Left kidney (tissue), 8 donors: Measurements from ENCODE around the gene KIAA0319L. TPM values are rescaled to one million over a fixed set of nuclear protein-coding genes. Genes with fewer than 3 reads are reported as not detected.
"Not testable (repeated sequence)": the region's sequence is repeated elsewhere in the genome, so short reads cannot be mapped to it uniquely, and the experiment has no call there.

ENCODE experiments used
- DNase-seq: peaks from one replicate; pipeline ENCODE4 v3.0.0-alpha.2; 2013
- long read RNA-seq, 8 donors: transcript quantifications; one replicate each; lab custom pipeline, GENCODE V29; 2026
- polyA plus RNA-seq: library from polyadenylated mRNA; unstranded; fragments of 120-200 nt; gene quantifications from one replicate; pipeline ENCODE4 v1.2.1, GENCODE V29; 2013; ENCODE audit not compliant: insufficient read length

Gene KIAA0319L
- polyA plus RNA-seq = 95.7 TPM
- long read RNA-seq, donor 1, full-length matches to known transcripts = 3 of 8 reads
- long read RNA-seq, donor 1, partial matches to known transcripts = 5 of 8 reads
- long read RNA-seq, donor 1, other reads (novel, unspliced or antisense) = 0 of 8 reads
- long read RNA-seq, donor 2, full-length matches to known transcripts = 4 of 4 reads
- long read RNA-seq, donor 2, partial matches to known transcripts = 0 of 4 reads
- long read RNA-seq, donor 2, other reads (novel, unspliced or antisense) = 0 of 4 reads
- long read RNA-seq, donor 3, full-length matches to known transcripts = 3 of 3 reads
- long read RNA-seq, donor 3, partial matches to known transcripts = 0 of 3 reads
- long read RNA-seq, donor 3, other reads (novel, unspliced or antisense) = 0 of 3 reads
- long read RNA-seq, donor 4 = 0 reads
- long read RNA-seq, donor 5, full-length matches to known transcripts = 7 of 7 reads
- long read RNA-seq, donor 5, partial matches to known transcripts = 0 of 7 reads
- long read RNA-seq, donor 5, other reads (novel, unspliced or antisense) = 0 of 7 reads
- long read RNA-seq, donor 6, transcript KIAA0319L-208 (4 exons, 889 nt) = major isoform, 5 of 6 reads
- long read RNA-seq, donor 6, partial matches to known transcripts = 0 of 6 reads
- long read RNA-seq, donor 6, other reads (novel, unspliced or antisense) = 0 of 6 reads
- long read RNA-seq, donor 7, full-length matches to known transcripts = 5 of 10 reads
- long read RNA-seq, donor 7, partial matches to known transcripts = 5 of 10 reads
- long read RNA-seq, donor 7, other reads (novel, unspliced or antisense) = 0 of 10 reads
- long read RNA-seq, donor 8, full-length matches to known transcripts = 1 of 1 reads
- long read RNA-seq, donor 8, partial matches to known transcripts = 0 of 1 reads
- long read RNA-seq, donor 8, other reads (novel, unspliced or antisense) = 0 of 1 reads

DNA sequence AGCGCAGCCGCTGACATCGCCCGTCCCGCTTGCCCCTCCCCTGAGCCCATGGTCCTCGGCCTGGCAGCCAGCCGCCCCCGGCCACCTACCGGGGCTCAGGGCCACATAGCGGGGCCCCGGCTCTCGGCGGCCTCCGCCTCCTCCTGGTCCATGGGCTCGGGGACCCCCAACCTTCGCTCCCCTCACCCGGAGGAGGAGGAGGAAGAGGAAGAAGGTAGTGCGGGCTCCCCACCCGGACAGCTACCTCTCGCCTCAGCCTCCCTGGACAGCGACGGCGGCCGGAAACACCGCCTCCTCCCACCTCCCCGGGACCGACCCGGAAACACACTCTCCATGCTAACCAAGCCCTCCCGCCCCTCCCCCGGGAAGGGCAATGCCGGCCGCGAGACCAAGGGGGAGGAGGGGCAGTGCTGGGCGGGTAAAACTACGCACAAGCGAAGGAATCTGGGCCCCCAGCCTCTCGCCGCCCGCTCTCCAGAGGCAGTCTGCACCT is at the start of gene KIAA0319L:
Gene KIAA0319L, minus strand, starts transcription at position 286 of the 493 bp plus-strand sequence. CDS start 2,912 bp downstream, outside the sequence.
- DNase-seq = no peak

DNA sequence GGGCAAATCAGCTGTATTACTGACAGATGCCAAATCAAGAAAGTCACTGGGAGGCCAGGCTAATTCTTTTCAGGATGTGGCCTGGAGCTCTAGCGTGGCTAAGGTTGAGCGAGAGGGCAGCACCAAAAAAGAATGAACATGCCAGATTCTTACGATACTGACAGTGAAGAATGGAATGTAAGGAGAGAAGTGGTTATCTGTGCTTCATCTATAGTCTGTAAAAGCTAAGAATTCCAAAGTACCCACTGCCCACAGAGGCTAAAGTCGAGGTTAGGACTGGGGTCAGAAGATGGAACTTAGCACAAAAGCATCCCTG is 48.6 kb upstream of the KIAA0319L start:
- no peak for DNase-seq

DNA sequence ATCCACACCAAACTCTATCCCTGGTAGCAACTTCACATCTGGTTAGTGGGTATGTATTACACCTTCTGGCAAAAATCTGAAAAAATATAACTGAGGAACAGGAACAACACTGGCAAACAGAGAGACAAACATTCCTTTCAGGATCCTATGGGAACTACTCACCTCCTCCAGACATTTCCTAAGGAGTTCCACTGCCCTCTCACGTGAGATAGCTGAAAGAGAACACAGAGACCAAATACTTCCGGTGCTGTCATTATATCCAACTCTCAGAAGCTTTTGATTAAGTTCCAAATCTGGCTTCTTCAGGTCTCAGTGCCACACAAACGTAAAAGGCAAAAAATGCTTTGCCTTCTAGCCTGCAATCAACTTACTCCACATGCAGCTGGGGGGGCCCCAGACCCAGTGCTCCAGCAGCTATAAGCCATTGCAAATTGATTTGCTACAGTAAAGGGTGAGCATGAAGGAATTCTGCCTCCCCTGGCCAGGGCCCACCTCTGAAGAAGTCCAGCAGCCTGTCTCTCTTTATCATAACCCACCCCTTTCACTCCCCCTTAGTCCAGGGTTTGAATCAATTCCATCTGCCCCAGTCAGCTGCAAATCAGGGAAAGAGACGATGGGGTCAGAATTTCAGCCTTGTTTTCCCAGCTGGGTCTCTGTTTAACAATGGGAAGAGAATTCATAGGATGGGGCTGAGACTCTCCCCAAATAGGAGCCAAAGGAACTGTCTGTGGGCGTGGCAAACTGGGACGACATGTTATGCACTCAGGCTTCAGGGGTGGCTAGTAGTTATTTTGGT is 48.1 kb upstream of the KIAA0319L start:
- DNase-seq = no peak

DNA sequence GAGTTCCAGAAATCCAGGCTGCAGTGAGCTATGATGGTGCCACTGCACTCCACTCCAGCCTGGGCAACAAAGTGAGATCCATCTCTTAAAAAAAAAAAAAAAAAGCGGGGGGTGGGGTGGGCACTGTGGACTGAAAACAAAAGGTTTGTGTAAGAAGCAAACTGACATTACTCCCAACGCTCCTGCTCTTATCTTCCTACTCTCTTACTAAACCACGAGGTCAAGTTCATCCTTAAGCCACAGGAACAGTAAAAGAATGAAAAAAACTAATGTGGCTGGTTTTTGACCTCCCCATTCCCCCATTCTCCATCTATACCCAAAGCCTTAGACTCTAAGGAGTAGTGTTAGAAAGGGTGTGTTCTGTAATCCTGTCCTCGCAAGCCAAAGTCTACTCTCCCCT is 46.7 kb upstream of the KIAA0319L start:
- no peak for DNase-seq

DNA sequence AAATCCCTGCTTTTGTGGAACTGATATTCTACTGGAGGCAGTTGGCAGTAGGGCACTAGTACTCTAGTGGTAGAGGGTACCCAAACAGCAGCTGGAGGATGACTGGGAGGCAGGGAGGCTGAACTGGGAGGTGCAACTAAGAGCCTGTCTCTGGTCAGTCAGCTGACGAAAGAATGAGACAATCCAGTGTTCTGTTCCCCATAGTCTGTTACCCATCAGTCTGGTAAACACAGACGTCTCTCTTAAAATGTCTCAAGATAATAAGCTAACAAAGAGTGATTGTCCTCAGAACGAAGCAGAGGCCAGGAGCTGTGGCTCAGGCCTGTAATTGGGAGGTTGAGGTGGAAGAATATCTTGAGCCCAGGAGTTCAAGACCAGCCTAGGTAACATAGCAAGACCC is 46.3 kb upstream of the KIAA0319L start:
- DNase-seq = no peak

DNA sequence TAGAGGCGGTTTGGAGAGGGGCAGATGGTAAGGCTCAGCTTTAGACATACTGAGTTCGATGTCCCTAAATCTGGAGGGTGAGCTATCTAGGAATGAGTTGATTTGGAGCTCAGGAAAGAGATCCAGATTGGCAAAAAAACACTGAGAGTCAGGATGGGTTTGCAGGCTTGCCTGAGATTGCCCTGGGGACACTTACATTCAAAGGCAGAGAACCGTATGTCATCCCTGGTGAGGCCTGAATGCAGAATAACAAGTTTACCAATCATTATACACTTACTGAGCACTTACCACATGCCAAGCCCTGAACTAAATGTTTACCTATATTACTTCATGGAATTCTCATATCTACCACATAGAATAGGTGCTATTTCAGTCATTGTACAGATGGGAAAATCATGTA is 43.4 kb upstream of the KIAA0319L start:
- no peak for DNase-seq

DNA sequence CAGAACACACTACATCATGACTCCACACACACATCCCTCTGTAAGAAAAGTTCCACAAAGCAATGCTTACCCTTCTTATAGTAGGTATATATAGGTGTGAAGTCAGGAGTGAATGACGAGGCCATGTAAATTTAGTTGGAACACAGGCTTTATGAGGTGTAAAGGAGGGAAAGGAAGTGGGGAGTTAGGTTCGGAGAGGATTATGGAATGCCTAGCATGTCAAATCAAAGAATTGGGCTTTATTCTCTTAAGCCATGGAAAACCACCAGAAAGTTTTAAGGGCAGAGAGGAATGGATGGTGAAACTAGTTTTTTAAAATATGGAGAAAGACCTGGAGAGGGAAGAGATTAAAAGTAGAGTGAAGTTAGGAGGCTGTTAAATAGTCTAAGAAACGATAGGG is 42.2 kb upstream of the KIAA0319L start:
- no peak for DNase-seq

DNA sequence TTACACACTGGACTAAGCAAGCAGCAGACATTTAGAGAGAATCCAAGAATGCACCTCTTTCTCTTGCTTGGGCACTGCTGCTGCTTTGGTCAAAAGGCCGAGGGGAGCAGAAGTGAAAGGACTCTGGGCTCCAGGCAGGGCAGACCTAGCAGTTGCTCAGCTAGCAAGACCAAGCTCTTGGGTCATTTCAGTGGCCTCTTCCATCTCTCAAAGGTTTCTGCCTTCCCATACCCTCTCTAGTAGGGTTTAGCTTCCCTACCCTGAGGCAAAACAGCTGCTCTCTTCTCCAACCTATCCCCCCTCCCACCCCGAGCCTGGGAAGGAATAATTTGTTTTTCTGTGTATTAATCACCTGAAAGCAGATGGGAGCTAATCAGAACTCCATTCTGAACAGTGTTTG is 41.7 kb upstream of the KIAA0319L start:
- no peak for DNase-seq

DNA sequence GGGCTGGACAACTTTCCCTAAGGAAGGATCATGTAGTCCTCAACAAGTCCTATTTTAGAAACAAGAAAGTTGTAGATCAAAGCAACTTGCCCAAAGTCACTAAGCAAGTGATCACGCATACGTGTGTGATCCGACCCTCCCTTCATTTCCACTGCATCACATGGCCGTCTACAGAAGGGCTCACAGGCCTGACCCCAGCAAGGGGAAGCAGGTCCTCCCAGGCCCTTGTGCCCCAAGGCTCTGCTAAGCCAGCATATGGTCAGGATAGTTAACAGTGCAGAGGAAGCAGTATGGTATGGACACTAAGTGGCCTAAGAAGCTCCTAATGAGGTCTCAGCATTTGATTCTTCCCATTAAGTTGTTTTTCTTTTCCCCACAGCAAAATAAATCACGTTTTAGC is 40.7 kb upstream of the KIAA0319L start:
- DNase-seq = no peak

DNA sequence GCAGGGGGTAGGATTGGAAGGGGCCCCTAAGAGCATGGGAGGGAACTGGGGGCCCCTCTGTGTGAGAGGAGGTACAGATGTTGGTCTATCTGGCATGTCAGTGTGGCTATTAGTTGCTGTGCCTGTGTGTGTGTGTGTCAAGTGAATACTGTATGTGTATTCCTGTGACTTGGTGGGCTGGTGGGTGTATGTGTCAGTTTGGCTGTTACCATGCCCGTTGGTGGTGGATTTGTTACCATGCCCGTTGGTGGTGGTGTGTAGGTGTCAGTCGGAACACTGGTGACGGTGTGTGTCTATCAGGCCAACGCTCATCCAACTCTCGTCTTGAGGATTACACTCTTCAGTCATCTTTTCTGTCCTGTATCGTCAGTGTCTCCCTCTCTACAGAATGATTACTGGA is 38.5 kb upstream of the KIAA0319L start:
- no peak for DNase-seq

DNA sequence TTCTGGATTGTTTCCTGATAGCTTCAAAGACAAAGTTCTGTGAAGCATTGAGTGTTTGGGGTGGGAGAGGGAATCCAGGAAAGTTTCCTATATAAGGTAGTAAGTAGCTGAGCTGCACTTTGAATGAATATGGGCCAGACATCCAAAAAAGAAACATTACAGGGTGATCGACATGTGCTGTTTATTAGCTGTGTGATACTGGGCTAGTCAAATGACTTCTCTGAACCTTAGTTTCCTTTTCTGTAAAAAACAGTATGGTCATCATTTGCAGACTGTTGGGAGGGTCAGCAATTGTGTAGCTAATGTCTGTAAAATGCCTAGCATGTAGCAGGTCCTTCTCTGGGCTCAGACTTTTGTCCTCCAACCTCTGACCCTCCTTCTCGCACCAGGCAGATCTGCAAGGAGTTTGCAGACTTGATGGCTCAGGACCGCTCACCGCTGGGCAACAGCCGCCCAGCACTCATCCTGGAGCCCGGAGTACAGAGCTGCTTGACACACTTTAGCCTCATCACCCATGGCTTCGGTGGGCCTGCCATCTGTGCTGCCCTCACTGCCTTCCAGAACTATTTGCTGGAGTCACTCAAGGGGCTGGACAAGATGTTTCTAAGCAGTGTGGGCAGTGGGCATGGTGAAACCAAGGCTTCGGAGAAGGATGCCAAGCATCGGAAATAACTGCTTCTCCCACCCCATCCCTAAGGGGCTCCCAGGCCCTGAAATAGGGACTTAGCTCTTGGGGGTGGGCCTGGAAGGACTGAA is 37.0 kb upstream of the KIAA0319L start:
- no peak for DNase-seq

DNA sequence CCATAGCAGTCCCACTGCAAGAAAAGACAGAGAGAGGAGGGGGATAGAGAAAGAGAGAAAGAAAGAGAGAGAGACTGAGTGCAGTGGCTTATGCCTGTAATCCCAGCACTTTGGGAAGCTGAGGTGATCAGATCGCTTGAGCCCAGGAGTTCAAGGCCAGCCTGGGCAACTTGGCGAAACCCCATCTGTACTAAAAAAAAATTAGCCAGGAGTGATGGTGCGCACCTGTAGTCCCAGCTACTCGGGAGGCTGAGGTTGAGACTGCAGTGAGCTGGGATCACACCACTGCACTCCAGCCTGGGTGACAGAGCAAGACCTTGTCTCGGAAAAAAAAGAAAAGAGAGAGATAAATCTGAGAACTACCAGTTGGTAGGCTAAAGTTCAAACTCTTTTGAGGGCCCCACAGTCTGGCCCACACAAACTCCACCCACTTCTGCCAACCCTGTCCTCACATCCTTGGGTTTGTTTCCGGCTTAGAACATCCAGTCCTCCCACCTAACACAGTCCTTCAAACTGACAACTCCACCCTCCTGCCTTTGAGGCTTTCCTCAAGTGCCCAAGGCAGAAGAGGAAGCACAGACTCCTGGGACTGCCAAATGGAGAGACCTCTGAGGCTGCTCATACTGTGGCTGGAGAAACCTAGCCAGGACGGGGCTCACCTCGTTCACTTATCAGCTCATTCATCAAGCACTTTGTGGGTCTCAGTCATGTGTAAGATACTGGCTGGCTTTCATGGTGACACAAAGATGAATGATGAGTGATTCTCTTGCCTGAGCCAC is 36.0 kb upstream of the KIAA0319L start:
- no peak for DNase-seq

DNA sequence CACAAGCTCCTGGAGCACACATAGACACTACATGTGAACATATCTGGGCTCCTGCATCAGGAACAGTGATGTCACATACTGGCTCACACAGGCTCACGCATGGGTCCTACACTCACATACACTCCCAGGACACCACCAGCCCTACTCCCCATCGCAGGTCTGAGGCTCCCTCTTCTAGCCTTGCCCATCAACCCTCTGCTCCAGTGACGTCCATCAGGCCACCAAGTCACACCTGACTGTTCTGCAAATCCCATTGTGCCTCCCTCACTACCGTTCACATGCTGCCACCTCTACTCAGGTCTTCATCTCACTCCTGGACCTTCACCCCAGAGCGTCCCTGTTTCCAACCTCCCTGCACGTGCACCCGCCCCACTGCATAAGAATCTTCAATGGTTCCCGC is 34.0 kb upstream of the KIAA0319L start:
- no peak for DNase-seq

DNA sequence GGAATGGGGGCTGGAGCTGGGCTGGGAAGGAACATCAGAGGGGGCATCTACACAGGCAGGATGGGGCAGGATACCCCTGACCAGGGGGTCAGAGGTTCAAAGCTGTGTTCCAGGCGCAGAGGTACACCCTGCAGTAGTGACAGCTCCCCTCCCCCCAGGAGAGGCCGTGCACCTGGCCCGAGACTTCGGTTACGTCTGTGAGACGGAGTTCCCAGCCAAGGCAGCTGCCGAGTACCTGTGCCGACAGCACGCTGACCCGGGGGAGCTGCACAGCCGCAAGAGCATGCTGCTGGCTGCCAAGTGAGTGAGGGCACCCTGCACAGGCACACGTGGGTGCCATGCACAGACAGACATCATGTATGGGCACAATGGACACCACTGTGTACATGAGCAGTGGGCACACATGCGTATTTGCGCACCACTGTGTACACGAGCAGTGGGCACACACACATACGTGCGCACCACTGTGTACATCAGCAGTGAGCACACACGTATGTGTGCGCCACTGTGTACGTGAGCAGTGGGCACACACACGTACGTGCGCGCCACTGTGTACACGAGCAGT is 33.4 kb upstream of the KIAA0319L start:
- no peak for DNase-seq

DNA sequence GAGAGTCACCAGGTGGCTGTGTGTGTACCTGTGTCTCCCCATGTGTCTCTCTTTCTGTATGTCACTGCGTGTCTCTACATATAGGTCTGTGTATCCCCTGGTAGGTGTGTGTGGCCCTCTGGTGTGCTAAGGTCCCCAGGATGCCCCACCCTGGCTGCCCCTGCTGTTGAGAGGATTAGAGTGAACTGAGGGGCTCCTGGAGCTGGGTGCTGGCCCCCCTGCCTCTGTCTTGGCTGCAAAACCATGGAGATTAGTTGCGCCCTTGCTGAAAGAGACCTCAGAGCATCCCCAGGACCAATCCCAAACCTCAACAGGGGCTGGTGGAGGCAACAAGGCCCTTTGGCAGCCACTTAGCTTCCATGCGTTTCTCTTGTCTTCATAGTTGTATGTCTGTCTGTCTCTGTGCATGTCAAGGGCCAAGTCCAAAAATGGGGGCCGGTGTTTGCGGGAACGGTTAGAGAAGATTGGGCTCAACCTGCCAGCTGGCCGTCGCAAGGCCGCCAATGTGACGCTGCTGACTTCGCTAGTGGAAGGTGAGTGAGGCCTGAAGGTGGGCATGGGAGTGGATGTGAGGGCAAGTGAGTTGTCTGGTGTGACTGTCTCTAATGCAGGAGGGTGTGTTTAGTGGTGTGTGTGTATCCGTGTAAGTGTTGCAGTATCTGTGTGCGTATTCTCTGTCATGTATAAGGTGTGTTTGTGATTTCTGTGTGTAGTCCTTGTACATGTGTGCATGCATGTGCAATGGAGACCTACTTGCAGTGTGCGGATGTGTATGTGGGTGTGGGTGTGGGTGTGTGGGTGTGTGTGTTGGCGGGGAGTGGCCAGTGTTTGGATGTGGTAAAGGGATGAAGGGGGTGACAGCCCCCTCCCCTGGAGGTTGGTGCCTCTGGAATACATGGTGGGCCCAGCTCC is 32.6 kb upstream of the KIAA0319L start:
- DNase-seq = no peak

DNA sequence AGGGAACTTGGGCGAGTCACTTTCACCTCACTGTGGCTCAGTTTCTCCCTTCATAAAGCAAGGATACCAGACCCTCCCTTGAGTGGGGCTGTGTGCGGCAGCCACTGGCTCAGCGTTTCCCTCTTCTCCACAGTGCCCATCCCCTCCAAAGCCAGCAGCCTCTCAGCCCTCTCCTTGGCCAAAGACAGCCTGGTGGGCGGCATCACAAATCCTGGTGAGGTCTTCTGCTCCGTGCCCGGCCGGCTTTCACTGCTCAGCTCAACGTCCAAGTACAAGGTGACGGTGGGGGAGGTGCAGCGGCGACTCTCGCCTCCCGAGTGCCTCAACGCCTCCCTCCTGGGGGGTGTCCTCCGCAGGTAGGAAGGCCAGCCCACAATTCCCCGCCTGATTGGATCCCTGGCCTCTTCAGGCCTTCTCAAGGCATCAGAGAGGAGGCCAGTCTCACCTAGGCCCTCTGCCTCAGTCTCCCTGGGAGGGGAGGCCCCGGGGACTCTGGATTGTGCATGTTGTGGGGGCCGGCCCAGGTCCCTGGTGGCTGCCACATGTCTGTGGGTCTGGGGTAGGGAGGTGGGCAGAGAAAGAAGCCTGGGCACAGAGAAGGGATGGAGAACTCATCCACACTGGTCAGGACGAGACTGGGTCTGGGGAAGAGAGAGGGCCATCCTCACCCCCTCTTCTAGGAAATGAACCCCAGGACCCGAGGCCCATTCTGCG is 31.2 kb upstream of the KIAA0319L start:
- no peak for DNase-seq

DNA sequence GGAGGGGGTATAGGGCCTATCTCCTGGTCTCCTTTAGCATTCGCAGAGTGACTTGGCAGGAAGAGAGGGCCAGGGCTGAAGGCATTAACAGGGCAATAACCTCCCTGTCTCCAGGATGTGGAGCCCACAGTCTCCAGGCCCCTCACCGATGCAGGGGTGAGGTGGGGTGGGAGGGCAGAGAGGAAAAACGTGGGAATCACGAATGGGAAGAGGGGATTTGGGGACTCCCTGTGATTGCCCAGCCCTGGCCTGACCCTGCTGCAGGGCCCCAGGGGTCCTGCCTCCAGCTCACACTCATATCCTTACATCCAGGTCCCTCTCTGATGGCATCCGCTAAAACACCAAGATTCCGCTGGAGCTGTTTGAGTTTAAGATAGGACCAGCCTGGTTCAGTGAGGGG is 30.5 kb upstream of the KIAA0319L start:
- no peak for DNase-seq

DNA sequence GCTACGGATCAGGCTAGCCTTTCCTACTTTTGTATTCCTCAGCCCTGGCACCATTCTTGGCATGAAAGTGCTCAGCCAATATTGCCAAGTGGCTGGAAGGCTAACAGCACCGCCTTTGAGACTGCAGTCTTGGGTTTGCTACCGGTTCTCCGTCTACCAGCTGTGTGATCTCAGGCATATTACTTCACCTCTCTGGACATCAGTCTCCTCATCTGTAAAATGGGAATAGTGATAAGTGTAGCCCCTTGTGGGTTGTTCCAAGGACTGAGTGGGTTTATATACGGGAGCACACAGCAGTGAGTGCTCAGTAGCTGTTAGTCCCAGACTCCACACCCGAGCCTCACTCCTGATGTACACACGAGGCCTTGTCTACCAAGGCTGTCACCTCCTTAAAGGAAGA is 29.6 kb upstream of the KIAA0319L start:
- no peak for DNase-seq

DNA sequence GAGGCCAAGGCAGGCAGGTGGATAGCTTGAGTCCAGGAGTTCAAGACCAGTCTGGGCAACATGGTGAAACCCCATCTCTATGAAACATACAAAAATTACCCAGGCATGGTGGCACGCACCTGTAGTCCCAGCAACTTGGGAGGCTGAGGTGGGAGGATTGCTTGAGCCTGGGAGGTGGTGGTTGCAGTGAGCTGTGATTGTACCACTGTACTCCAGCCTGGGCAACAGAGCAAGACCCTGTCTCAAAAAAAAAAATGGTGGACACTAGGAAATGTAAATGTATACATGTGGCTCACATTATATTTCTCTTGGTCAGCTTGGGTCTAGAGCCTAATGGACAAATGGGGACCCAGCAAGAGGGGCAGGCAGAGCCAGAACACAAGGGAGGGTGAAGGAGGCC is 28.6 kb upstream of the KIAA0319L start:
- DNase-seq = not testable (repeated sequence)
